HG03439 (cell line): ENCODE data around the gene DUSP22.
A peak's percentile ranks its signal among the peaks of the same experiment; 100 is the strongest.

Source experiments
- ATAC-seq: cut with Tn5 transposase; IDR thresholded peaks from one replicate; pipeline ENCODE4 v1.9.1; 2021; ENCODE audit warnings: mild to moderate bottlenecking, moderate library complexity; ENCODE audit not compliant: unreplicated experiment

DUSP22 gene

GRCh38 chr6:336159-337114 lies 44.1 kb downstream of the DUSP22 start:
- ATAC-seq, result peak; percentile 46

DNA sequence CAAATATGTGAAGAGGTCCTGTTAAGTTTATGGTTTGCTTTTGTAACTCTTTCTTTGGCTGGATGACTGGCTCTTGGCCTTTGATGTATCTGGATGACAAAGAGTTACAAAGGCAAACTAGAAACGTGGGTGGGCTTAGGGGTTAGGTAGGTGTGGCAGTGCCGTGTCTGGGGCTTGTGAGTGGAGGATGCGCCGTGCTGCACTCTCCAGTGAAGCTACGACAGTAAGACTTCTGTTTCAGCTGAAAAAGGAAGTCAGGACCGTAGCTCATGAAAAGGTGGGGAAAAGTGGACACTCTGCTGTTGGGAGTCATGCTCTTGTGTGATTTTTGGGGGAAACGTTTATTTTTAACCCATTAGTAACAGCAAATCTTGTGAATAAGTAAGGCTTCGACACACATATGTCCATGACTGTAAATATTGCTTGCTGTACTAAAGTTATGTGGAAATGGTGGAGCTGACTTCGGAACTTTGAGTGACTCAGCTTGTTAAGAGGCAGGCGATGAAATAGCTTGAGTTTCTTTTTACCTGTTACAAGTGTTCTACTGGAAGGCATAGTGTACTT lies 45.6 kb downstream of the DUSP22 start:
- ATAC-seq, result no peak

DNA sequence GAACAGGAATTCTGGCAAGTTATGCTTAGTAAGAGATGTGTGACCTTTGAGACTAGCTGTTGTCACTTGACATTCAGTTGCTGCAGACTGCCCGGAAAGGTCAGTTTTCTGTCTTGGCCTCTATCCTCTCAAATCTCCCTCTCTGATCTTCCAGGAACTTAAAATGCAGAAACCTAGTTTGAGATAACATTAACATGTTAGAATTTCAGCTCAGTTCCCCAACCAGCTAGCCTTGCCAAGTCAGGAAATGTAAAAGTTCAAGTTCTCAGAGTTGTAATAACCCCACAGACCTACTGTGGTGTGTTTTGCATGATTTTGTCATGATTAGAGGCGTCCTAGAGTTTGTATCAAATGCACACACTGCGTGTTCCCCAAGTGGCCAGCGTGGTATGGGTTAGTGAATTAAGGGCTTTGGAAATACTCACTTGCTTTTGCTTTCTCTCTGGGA lies 46.6 kb downstream of the DUSP22 start:
- no peak for ATAC-seq

- no peak for ATAC-seq
Observed at GRCh38 chr6:339480-339879, 47.2 kb downstream of the DUSP22 start.

GRCh38 chr6:340186-340955 lies 48.1 kb downstream of the DUSP22 start:
- no peak for ATAC-seq

- no peak for ATAC-seq
Observed at GRCh38 chr6:340991-341827, 48.9 kb downstream of the DUSP22 start.

GRCh38 chr6:341914-342831 lies 49.9 kb downstream of the DUSP22 start:
- ATAC-seq, result peak; percentile 46

- no peak for ATAC-seq
Observed at GRCh38 chr6:342832-343179, 50.5 kb downstream of the DUSP22 start.

DNA sequence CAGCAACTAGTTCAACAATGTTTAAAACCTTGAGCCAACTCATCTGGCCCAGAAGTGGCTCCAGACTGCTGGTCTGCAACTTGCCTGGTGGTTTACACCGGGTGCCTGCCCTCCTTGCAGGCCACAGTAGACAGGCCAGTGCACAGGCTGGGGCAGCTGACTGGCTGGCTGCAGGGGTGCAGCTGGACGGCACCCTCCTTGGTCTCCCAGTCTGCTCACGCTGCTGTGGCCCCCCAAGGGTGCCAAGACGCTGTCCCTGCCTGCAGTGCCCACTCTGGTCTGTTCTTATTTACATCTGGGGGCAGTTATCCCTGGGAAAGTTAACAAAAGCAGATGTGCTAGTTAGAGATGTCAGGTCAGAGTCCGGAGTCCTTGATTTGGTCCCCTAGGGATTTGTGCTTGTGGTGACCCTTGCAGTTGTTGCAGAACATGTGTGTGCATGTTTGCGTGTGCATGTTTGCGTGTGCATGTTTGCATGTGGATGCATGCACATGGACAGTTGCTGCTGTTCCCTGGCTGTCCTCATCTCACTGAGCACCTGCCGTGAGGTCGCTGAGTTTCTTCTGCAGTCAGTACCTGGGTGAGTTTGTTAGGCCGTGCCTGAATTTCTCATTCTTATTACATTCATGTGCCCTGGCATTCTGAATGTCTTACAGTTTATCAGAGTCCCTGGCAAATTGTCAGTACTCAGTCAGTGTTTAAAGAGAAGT lies 51.1 kb downstream of the DUSP22 start:
- no peak for ATAC-seq

DNA sequence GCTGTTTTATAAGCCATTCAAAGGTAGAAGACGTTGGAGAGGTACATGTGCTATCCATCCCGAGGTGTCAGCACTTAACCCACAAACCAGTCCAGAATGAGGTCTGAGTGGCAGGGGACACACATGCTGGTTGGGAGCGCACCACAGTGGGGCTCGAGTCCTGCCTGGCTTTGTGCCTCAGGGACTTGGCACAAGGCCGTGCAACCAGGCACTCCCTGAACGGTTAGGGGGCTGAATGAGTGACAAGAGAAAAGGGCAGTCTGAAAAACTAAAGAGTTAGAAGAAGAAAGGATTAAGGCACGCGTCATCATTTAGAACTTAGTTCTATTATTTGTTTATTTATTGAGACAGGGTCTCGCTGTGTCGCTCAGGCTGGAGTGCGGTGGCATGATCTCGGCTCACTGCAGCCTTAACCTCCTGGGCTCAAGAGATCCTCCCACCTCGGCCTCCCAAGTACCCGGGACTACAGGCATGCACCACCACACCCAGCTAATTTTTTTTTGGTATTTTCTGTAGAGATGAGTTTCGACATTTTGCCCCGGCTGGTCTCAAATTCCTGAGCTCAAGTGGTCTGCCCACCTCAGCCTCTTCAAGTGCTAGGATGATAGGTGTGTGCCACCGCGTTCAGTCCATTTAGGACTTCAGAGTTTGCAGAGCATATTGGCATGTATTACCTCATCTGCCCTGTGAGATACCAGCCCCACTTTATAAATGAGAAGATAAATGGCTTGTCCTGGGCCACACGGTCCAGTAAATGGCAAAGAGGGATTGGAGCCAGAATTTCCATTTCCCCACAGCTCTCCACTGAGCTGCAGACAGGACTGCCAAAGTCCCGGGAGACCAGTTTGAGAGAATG lies 51.9 kb downstream of the DUSP22 start:
- ATAC-seq, result no peak

GRCh38 chr6:344816-345340 lies 52.6 kb downstream of the DUSP22 start:
- ATAC-seq, result no peak

GRCh38 chr6:345747-346385 lies 53.6 kb downstream of the DUSP22 start:
- no peak for ATAC-seq

DNA sequence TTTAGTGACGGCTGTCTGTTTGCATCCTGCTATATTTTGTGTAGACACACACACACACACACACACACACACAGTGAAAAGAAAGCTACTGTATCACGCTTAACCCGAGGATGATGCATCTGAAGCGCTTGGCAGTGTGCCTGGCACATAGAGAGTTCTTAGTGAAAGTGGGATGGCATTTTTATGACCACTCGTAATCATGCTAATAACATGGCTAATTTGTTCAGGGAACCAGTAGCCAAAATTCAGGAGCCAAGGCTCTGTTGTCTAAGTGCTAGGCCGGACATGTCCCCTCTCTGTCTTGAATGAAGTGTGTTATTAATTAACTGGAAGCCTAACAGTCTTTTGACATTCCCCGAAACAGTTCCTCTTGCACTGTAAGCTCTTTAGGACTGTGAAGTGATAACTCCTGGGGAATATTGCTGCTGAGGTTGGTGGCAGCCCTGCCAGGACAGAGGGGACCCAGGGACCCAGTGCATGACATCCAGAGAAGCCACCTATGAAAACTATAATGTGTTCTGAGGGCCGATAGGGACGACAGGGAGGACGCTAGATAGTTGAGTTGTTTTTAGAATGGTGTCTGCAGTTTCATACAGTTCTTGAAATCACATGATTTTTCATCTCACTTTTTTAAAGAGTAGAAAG lies 54.2 kb downstream of the DUSP22 start:
- ATAC-seq, result no peak

DNA sequence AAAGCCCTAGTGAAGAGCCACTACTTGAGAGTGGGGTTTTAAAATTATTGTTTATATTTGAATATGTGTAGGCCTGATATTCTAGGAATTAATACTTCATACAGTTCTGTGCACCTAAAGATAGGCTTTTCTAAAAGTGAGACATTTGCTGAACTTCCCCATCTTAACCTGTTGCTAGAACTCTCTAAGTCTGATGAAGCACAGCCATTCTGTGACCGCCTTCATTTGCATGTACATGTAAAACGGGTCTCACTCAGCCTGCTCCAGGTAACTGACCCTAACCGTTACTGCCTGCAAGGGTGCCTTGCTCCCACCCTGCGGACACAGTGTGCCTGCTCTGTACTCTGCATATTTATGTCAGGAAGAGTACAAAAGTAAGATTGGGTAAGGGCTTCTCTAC lies 54.9 kb downstream of the DUSP22 start:
- ATAC-seq, result peak; percentile 69

DNA sequence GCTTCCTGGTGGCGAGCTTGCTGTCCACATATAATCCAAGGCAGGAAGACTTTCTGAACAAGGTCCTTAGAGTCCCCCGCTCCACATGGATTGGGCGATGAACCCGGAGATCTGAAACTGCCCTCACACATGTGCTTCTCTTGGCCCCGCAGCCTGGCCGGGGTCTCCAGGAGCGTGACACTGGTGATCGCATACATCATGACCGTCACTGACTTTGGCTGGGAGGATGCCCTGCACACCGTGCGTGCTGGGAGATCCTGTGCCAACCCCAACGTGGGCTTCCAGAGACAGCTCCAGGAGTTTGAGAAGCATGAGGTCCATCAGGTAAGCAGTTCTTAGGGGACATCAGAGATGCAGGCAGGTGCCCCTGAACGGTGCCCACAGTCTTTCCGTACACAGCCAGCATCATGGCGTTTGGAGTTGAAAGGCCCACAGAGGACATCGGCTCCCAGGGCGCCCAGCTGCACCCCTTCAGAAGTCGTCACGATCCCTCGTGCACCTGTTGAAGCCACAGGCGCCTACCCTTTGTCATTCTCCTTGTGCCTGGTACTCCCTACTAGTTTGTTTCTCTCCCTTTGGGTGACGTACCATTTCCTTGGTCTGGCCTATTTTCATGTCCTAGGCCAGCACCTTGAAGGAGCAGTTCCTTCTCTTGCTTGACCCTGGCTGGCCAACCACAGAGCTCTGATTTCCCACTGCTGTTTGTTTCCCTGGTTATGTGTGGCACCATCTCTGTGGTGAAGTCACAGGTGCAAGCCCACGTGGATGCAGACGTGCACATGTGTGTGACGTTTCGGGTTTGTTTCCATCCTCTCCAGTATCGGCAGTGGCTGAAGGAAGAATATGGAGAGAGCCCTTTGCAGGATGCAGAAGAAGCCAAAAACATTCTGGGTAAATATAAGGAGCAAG lies 55.9 kb downstream of the DUSP22 start:
- no peak for ATAC-seq

DNA sequence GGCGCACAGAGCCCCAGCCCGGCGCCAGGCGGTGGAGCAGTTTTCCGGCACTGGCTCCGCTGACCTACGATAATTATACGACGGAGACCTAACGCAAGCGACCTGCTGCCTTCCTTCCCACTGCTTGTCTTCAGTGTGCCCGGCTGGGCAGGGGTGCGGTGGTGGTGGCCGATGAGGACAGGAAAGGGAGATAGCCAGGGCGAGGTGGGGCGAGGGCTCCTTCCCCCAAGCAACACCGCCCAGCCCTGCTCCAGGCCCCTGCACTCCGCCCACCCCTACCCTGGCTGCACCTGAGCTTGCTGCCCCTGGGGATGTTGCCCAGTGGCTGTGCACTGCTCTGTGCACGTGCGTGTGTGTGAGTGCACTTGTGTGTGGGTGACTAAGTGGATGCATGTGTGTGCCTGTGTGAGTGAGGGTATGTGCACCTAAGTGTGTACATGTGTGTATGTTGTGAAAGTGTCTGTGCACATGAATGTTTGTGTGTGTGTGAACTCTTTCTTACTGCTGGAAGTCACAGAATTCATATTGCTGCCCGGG lies 56.6 kb downstream of the DUSP22 start:
- ATAC-seq, result no peak
